HepG2 (cell line): ENCODE data around the gene MAP4K3. TPM values are rescaled to one million over a fixed set of nuclear protein-coding genes. Genes with fewer than 3 reads are reported as not detected.

Source experiments
- EED ChIP-seq: sonication (generic); formaldehyde crosslinking; IDR thresholded peaks from 2 replicates; pipeline ENCODE4 v1.5.0; 2020; ENCODE audit warnings: mild to moderate bottlenecking, missing genetic modification reagents
- FOXM1 ChIP-seq: sonication (generic); formaldehyde crosslinking; IDR thresholded peaks from 2 replicates; pipeline ENCODE4 v1.5.0; 2020; ENCODE audit warnings: missing genetic modification reagents
- GFI1 ChIP-seq: sonication (generic); formaldehyde crosslinking; IDR thresholded peaks from 2 replicates; pipeline ENCODE4 v1.5.0; 2020; ENCODE audit warnings: missing genetic modification reagents, mild to moderate bottlenecking, borderline replicate concordance
- GPN1 ChIP-seq: sonication (generic); formaldehyde crosslinking; IDR thresholded peaks from 2 replicates; pipeline ENCODE4 v1.5.1; 2020; ENCODE audit warnings: missing genetic modification reagents, borderline replicate concordance
- IRF2 ChIP-seq: IDR thresholded peaks from 2 replicates; pipeline ENCODE4 v1.6.1; 2018; ENCODE audit warnings: missing genetic modification reagents, missing compliant biosample characterization
- KAT8 ChIP-seq: IDR thresholded peaks from 2 replicates; pipeline ENCODE4 v1.6.1; 2016; ENCODE audit warnings: missing genetic modification reagents, missing compliant biosample characterization
- NPAS2 ChIP-seq: sonication (generic); formaldehyde crosslinking; IDR thresholded peaks from 2 replicates; pipeline ENCODE4 v1.8.0; 2022; ENCODE audit warnings: mild to moderate bottlenecking, missing genetic modification reagents, borderline replicate concordance
- PPARG ChIP-seq: conservative IDR thresholded peaks from 2 replicates; pipeline ENCODE4 v1.6.1; 2016; ENCODE audit warnings: missing biosample characterization, missing genetic modification reagents
- SIN3A ChIP-seq: IDR thresholded peaks from 2 replicates; pipeline ENCODE4 v1.6.1; 2011; ENCODE audit warnings: low read depth, mild to moderate bottlenecking, control low read depth, low read length, borderline replicate concordance
- SMC3 ChIP-seq: IDR thresholded peaks from 2 replicates; pipeline ENCODE4 v1.6.1; 2011; ENCODE audit warnings: low read length, improper control_type of control experiment
- THAP9 ChIP-seq: sonication (generic); formaldehyde crosslinking; IDR thresholded peaks from 2 replicates; pipeline ENCODE4; 2020; ENCODE audit warnings: missing genetic modification reagents, mild to moderate bottlenecking, borderline replicate concordance
- ZBED4 ChIP-seq: sonication (generic); formaldehyde crosslinking; IDR thresholded peaks from 2 replicates; pipeline ENCODE4 v1.4.0; 2020; ENCODE audit warnings: missing genetic modification reagents, borderline replicate concordance
- ZFP36L2 ChIP-seq: sonication (generic); formaldehyde crosslinking; IDR thresholded peaks from 2 replicates; pipeline ENCODE4 v1.4.0; 2020; ENCODE audit warnings: missing genetic modification reagents
- ZNF20 ChIP-seq: sonication (generic); formaldehyde crosslinking; IDR thresholded peaks from 2 replicates; pipeline ENCODE4 v1.4.0; 2020; ENCODE audit warnings: mild to moderate bottlenecking, moderate library complexity, missing genetic modification reagents
- ZNF747 ChIP-seq: sonication (generic); formaldehyde crosslinking; IDR thresholded peaks from 2 replicates; pipeline ENCODE4 v1.8.1; 2023; ENCODE audit warnings: missing genetic modification reagents, mild to moderate bottlenecking, borderline replicate concordance
- ZNF768 ChIP-seq: sonication (generic); formaldehyde crosslinking; IDR thresholded peaks from 2 replicates; pipeline ENCODE4 v1.4.0; 2020; ENCODE audit warnings: missing genetic modification reagents
- polyA plus RNA-seq, 8 experiments: library from polyadenylated mRNA; depleted of rRNA in 3 of 8; stranded (reverse) in 7 of 8; unstranded in 1 of 8; fragments of >200 nt; fragmentation: Illumina TruSeq in 4 of 8; extraction: Trizol in 4 of 8; gene quantifications; 2 replicates each; pipeline versions ENCODE4 v1.2.1 to v1.2.3, GENCODE V29; 2011 to 2016; ENCODE audit warnings: low read depth in 4 of 8, missing spikeins in 1 of 8, mixed read lengths in 1 of 8; ENCODE audit not compliant: insufficient read depth in 1 of 8
- total RNA-seq, 5 experiments: library from RNA; depleted of rRNA; stranded (reverse); fragments of >200 nt; fragmentation: Illumina TruSeq; extraction: Trizol; gene quantifications; 2 replicates each; pipeline ENCODE4 v1.2.3, GENCODE V29; 2016; ENCODE audit warnings: low read depth in 1 of 5
- TF ChIP-seq, protein P1 (sequence below): sonication (generic); formaldehyde crosslinking; IDR thresholded peaks from 2 replicates; pipeline ENCODE4 v1.4.0; 2020; ENCODE audit warnings: missing genetic modification reagents, low read depth, mild to moderate bottlenecking, borderline replicate concordance
- TF ChIP-seq, protein P2 (sequence below): sonication (generic); formaldehyde crosslinking; IDR thresholded peaks from 2 replicates; pipeline ENCODE4 v1.5.0; 2020; ENCODE audit warnings: missing genetic modification reagents
- TF ChIP-seq, protein P3 (sequence below): sonication (generic); formaldehyde crosslinking; IDR thresholded peaks from 2 replicates; pipeline ENCODE4 v1.9.0; 2021; ENCODE audit warnings: missing genetic modification reagents, mild to moderate bottlenecking, borderline replicate concordance

MAP4K3 gene
- total and polyA plus RNA-seq, 2 of the 13 experiments (the other 11 are each of a cell fraction or from before 2014, with no cell fraction given): 45.9 to 53.2 TPM

GRCh38 chr2:39437522-39438296, 624 bp upstream of the MAP4K3 start (continued):
- TF ChIP-seq GFI1 (CRISPR knock-in tag) (peak; percentile 70; the same call in 1 of the 2 replicates), GPN1 (CRISPR knock-in tag) (no peak), ZFP36L2 (no peak), ZNF20 (CRISPR knock-in tag) (no peak), ZNF768 (CRISPR knock-in tag) (peak; percentile 48; the same call in 1 of the 2 replicates), SIN3A (0 out of 2 replicates have a peak, but pooled peaks have one; percentile 55), EED (CRISPR knock-in tag) (peak; percentile 89), IRF2 (CRISPR knock-in tag) (0 out of 2 replicates have a peak, but pooled peaks have one; percentile 38), FOXM1 (CRISPR knock-in tag) (no peak), ZBED4 (CRISPR knock-in tag) (no peak; the same call in 1 of the 2 replicates), PPARG (CRISPR knock-in tag) (0 out of 2 replicates have a peak, but pooled peaks have one; percentile 2), ZNF747 (CRISPR knock-in tag) (0 out of 2 replicates have a peak, but pooled peaks have one; percentile 25), SMC3 (peak; percentile 9; the same call in 1 of the 2 replicates), KAT8 (CRISPR knock-in tag) (peak; percentile 12; the same call in 1 of the 2 replicates), THAP9 (peak; percentile 73; the same call in 1 of the 2 replicates), NPAS2 (no peak)
- TF ChIP-seq, protein P1, sequence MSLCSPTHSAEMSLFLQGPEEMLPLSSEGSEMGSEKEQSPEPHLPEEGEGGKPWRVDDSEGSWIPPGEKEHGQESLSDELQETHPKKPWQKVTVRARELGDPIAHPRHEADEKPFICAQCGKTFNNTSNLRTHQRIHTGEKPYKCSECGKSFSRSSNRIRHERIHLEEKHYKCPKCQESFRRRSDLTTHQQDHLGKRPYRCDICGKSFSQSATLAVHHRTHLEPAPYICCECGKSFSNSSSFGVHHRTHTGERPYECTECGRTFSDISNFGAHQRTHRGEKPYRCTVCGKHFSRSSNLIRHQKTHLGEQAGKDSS (CRISPR knock-in tag): no peak; the same call in 1 of the 2 replicates
- TF ChIP-seq, protein P2, sequence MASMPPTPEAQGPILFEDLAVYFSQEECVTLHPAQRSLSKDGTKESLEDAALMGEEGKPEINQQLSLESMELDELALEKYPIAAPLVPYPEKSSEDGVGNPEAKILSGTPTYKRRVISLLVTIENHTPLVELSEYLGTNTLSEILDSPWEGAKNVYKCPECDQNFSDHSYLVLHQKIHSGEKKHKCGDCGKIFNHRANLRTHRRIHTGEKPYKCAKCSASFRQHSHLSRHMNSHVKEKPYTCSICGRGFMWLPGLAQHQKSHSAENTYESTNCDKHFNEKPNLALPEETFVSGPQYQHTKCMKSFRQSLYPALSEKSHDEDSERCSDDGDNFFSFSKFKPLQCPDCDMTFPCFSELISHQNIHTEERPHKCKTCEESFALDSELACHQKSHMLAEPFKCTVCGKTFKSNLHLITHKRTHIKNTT (CRISPR knock-in tag): no peak
- TF ChIP-seq, protein P3, sequence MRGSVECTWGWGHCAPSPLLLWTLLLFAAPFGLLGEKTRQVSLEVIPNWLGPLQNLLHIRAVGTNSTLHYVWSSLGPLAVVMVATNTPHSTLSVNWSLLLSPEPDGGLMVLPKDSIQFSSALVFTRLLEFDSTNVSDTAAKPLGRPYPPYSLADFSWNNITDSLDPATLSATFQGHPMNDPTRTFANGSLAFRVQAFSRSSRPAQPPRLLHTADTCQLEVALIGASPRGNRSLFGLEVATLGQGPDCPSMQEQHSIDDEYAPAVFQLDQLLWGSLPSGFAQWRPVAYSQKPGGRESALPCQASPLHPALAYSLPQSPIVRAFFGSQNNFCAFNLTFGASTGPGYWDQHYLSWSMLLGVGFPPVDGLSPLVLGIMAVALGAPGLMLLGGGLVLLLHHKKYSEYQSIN (CRISPR knock-in tag): no peak
